MCF 10A (cell line): ENCODE results near the gene MZB1. TPM values are rescaled to one million over a fixed set of nuclear protein-coding genes. Genes with fewer than 3 reads are reported as not detected.
A peak's percentile ranks its signal among the peaks of the same experiment; 100 is the strongest.

ENCODE experiments used
- BruUV-seq: library from RNA; stranded (reverse); fragments of 400-500 nt; replicated peaks from 2 replicates; lab custom pipeline; 2021; lab: Mats Ljungman, UMichigan
- CTCF ChIA-PET: fragments of 300-600 bp; sonication (Branson Sonifier 250); formaldehyde crosslinking; extraction: SDS; loops from one replicate; lab custom pipeline; 2021; ENCODE audit warnings: antibody characterized with exemption, inconsistent platforms; lab: Yijun Ruan, JAX
- POLR2A ChIA-PET: fragments of 300-600, 350-650 bp; sonication (Branson Sonifier 250); formaldehyde crosslinking; extraction: SDS; loops from one replicate; lab custom pipeline; 2020; ENCODE audit warnings: antibody characterized with exemption, inconsistent platforms; lab: Yijun Ruan, JAX
- DNase-seq: peaks from one replicate; pipeline ENCODE4 v3.0.0-alpha.2; 2018; ENCODE audit not compliant: unreplicated experiment
- H3K27ac Mint-ChIP-seq: one replicate; pipeline ENCODE4 v1.8.0; 2022; ENCODE audit warnings: mild to moderate bottlenecking, low read depth, mixed read lengths; ENCODE audit not compliant: unreplicated experiment
- H3K27me3 Mint-ChIP-seq: one replicate; pipeline ENCODE4 v1.8.0; 2022; ENCODE audit warnings: mixed read lengths; ENCODE audit not compliant: insufficient read depth, unreplicated experiment
- H3K36me3 Mint-ChIP-seq: one replicate; pipeline ENCODE4 v1.8.0; 2022; ENCODE audit warnings: mild to moderate bottlenecking, moderate library complexity, mixed read lengths; ENCODE audit not compliant: insufficient read depth, unreplicated experiment
- H3K4me1 Mint-ChIP-seq: one replicate; pipeline ENCODE4 v1.8.0; 2022; ENCODE audit warnings: mixed read lengths; ENCODE audit not compliant: insufficient read depth, unreplicated experiment
- H3K4me3 Mint-ChIP-seq: one replicate; pipeline ENCODE4 v1.8.0; 2022; ENCODE audit warnings: mild to moderate bottlenecking, moderate library complexity, mixed read lengths; ENCODE audit not compliant: unreplicated experiment
- H3K9me3 Mint-ChIP-seq: one replicate; pipeline ENCODE4 v1.8.0; 2022; ENCODE audit warnings: mixed read lengths; ENCODE audit not compliant: unreplicated experiment
- CTCF ChIP-seq: fragments of 200-600 bp; IDR thresholded peaks from one replicate; pipeline ENCODE4 v1.8.0; 2022; ENCODE audit warnings: antibody characterized with exemption, mild to moderate bottlenecking; ENCODE audit not compliant: unreplicated experiment
- intact Hi-C: fragments of 100-400 bp; cut with micrococcal nuclease; formaldehyde crosslinking; loops from 2 replicates; pipeline ENCODE4 v1.14.1; 2022
- total RNA-seq: library from RNA; stranded (reverse); gene quantifications from 2 replicates; pipeline ENCODE4 v1.2.3, GENCODE V29; 2022

MZB1 gene
- total RNA-seq, 1 experiment from 2014 or later, result not detected

GRCh38 chr5:139403418-139403786, 13.7 kb upstream of the MZB1 start:
- ChIA-PET CTCF (interaction anchor here (0.7 to 11.5 kb wide), 8 partner anchors 12 to 121 kb away, joined by 3 to 111 read pairs (median 4); partner anchors contain the start of gene PAIP2), POLR2A (interaction anchor here (0.9 to 2.3 kb wide), 14 partner anchors 11 to 184 kb away, joined by 3 to 21 read pairs (median 5); partner anchors contain the start of genes DNAJC18, PAIP2 and STING1)
- H3K27me3 Mint-ChIP-seq, result no peaks in the 10 kb centered on the region
- intact Hi-C loops, result loop anchor here (2.0 kb wide), 1 partner anchor 63 kb away; the partner anchor contains the start of gene PAIP2
- H3K27ac Mint-ChIP-seq, result peak overlapping the region; percentile 99
- peaks cover 23% of the 10 kb centered on the region for H3K4me1 Mint-ChIP-seq
- DNase-seq, result no peak
- no peak for TF ChIP-seq CTCF
- peak overlapping the region; percentile 97 for H3K4me3 Mint-ChIP-seq
- H3K36me3 Mint-ChIP-seq, result peaks cover 36% of the 10 kb centered on the region
- TSS peak; percentile 86 for BruUV-seq
- no peaks in the 10 kb centered on the region for H3K9me3 Mint-ChIP-seq

- Mint-ChIP-seq H3K27me3 (no peaks in the 10 kb centered on the region), H3K9me3 (no peaks in the 10 kb centered on the region), H3K27ac (no peak overlapping the region), H3K4me1 (peaks cover 23% of the 10 kb centered on the region), H3K4me3 (peak overlapping the region; percentile 97), H3K36me3 (peaks cover 36% of the 10 kb centered on the region)
- DNase-seq, result peak; percentile 69
- TF ChIP-seq CTCF, result peak; percentile 32
- BruUV-seq, result no TSS peak
- intact Hi-C loops, result loop anchor here (2.0 kb wide), 1 partner anchor 62 kb away; the partner anchor contains the start of gene PAIP2
- ChIA-PET POLR2A (interaction anchor here (0.6 to 2.3 kb wide), 5 partner anchors 11 to 162 kb away, joined by 3 to 21 read pairs (median 6); partner anchors contain the start of gene PAIP2), CTCF (interaction anchor here (0.6 to 1.6 kb wide), 16 partner anchors 9 to 908 kb away, joined by 3 to 5 read pairs (median 3); partner anchors contain the start of gene PAIP2)
These were observed 12.9 kb upstream of the MZB1 start for GRCh38 chr5:139402561-139403158.

- Mint-ChIP-seq H3K27me3 (no peaks in the 10 kb centered on the region), H3K36me3 (peaks cover 36% of the 10 kb centered on the region), H3K4me1 (peaks cover 23% of the 10 kb centered on the region), H3K9me3 (no peaks in the 10 kb centered on the region), H3K27ac (no peak overlapping the region), H3K4me3 (no peak overlapping the region)
- ChIA-PET CTCF (interaction anchor here (0.9 to 1.4 kb wide), 3 partner anchors 29 to 854 kb away, joined by 3 to 4 read pairs (median 3); no protein-coding TSS in a partner anchor), POLR2A (no interaction called here)
- TF ChIP-seq CTCF, result no peak
- no TSS peak for BruUV-seq
- intact Hi-C loops, result no loop called here
- DNase-seq, result no peak
These were observed 11.8 kb upstream of the MZB1 start for GRCh38 chr5:139401546-139401945.

- POLR2A ChIA-PET, result interaction anchor here (1.5 kb wide), 1 partner anchor 26 kb away, joined by 3 read pairs; no protein-coding TSS in a partner anchor
- no peak overlapping the region for H3K27ac Mint-ChIP-seq
- no TSS peak for BruUV-seq
- no peak for TF ChIP-seq CTCF
- DNase-seq, result no peak
- CTCF ChIA-PET, result no interaction called here
- H3K36me3 Mint-ChIP-seq, result peaks cover 36% of the 10 kb centered on the region
- no peak overlapping the region for H3K4me3 Mint-ChIP-seq
- intact Hi-C loops, result no loop called here
- H3K27me3 Mint-ChIP-seq, result no peaks in the 10 kb centered on the region
- H3K4me1 Mint-ChIP-seq, result peaks cover 21% of the 10 kb centered on the region
- no peaks in the 10 kb centered on the region for H3K9me3 Mint-ChIP-seq
These were observed 9.9 kb upstream of the MZB1 start for GRCh38 chr5:139399501-139400121.
